ENCODE measurements around the gene GRAMD1B.

GRAMD1B gene

DNA sequence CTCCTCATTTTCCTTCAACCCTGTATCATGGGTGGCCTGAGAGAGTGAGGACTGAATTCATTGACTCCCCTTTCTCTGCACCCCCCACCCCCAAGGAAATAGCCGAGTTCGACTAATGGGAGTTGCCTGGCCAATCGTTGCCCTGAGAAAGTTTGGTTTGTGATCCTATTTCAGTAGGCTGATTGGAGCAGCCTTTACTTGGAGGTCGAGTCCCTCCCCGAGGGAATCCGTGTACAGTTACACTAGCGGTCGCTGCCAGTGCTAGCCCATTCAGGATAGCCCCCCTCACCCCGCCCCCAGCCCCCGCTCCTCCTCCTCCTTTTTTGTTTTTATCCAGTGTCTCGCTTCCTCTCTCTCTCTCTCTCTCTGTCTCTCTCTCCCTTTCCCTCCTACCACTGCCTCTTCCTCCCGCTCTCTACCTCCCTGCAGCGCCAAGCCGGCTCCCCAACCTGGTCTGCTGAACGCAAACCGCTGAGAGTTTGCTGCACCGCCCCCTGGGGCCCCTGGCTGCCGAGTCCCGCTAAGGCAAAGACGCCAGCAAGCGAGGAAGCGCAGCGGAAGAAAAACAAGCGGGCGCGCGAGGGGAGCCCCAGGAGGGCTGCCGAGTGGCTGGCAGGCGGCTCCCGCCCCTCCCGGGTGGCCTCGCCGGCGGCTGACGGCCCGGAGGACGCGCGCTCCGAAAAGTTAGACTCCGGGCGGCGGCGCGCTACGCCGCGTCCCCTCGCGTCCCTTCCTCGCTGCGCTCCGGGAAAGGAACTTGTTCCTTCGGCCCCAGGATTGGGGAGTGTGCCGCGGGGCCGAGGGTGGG, at the start of gene GRAMD1B:
TSS of gene GRAMD1B (plus strand) at position 357 of the 808 bp plus-strand sequence. CDS start 524 bp downstream, outside the sequence.
- peak; percentile 63 for DNase-seq (ENCODE audit: low read depth)

DNA sequence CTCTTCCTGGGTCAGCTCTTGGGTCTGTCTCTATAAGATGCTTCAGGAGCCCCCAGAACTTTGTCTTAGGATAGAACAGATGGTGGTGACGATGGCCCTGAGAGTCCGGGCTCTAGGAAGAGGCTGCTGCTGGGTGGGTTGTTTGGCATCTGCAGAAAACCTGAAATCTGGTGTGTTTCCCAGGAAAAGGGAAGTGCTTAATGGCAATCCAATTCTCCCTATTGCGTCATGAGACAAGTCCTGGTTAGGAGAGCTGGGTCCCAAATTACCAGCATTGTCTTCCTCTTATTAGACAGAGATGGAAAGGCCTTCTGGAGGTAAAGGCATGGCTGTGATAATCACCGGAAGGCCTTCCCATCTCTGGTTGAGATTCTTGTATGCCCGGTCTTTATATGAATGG, 48.9 kb upstream of the GRAMD1B start:
- DNase-seq (ENCODE audit: low read depth): no peak

DNA sequence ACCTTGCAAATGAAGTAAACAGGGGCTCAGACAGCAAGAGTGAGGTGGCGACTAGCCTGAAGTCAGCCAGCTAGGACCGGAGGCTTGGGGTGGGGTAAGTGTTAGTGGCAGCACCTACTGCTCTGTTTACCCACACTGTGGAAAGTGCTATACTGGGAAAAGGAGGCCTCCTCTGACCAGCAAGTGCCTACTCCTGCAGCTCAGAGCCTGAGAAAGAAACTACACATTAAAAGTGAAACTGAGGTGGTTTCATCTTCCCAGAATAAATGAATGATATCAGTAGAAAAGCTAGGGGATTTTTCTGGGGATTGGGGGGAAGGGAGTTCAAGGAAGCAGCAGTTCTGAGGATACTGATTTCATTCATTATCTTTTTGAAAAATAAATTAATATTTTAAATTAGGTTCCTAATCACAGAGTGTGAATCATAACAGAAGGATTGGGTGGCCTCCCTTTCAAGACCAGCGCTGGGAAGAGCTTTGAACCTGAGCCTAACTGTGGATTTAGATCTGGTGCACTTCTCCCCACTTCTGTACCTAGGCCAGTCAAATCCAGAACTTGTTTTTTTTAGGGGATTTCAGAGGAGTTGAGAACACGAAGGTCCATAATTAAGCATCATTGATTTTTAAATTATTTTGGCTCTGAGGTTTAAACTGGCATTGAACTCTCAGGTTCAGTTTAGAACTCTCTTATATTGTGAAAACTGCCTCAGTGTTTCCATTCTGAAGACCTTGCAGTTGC, 48.1 kb upstream of the GRAMD1B start:
- peak; percentile 46 for DNase-seq (ENCODE audit: low read depth)

GRCh38 chr11:123382555-123383074, 47.5 kb upstream of the GRAMD1B start:
- no peak for DNase-seq (ENCODE audit: low read depth)

DNA sequence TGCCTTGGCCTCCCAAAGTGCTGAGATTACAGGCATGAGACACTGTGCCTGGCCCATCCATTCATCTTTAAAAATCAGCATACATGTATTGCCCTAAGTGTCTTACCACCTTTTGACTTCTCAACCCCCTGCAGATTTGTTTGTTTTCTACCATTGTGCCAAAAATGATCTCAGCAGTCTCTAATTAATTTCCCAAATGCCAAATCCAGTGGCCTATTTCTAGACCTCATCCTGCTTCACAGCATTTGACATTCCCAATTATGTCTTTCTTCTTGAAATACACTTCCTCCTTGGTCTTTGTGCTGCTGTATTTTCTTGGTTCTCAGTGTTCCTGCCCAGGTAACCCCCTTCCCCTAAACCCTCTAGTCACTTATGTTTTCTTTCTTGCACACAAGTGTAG, 46.0 kb upstream of the GRAMD1B start:
- no peak for DNase-seq (ENCODE audit: low read depth)

- no peak for DNase-seq (ENCODE audit: low read depth)
Measured at GRCh38 chr11:123386796-123387510, 43.1 kb upstream of the GRAMD1B start.

DNA sequence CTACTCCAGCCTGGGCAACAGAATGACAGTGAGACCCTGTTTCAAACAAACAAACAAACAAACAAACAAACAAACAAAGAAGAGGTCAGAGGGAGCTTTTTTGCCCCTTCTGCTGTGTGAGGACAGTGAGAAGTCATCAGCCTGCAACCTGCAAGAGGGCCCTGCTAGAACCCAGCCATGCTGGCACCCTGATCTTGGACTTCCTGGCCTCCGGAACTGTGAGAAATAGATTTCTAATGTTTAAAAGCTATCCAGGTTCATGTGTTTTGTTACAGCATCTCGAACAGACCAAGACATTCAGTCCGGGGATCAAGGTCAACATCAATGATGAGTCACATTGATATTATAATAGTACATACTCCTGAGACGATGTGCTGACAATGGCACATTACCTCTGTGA, 41.4 kb upstream of the GRAMD1B start:
- DNase-seq (ENCODE audit: low read depth): no peak

DNA sequence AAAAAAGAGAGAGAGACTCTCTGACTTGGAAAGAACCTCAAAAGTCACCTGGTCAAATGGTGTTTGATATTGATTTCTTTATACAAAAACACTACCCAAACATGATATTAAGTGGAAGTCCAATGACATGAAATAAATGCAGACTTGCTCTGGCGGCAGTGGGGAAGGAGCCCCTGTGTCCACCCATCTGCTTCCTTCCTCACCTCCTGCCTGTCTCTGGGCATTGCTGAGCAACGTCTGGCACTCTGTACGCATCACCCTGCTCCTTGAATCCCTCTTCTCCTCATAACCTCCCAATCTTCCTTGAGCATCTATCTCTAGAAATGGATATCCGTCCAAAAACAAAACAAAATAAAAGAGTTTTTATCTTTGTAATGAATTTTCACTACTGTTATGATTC, 39.9 kb upstream of the GRAMD1B start:
- DNase-seq (ENCODE audit: low read depth): no peak

DNA sequence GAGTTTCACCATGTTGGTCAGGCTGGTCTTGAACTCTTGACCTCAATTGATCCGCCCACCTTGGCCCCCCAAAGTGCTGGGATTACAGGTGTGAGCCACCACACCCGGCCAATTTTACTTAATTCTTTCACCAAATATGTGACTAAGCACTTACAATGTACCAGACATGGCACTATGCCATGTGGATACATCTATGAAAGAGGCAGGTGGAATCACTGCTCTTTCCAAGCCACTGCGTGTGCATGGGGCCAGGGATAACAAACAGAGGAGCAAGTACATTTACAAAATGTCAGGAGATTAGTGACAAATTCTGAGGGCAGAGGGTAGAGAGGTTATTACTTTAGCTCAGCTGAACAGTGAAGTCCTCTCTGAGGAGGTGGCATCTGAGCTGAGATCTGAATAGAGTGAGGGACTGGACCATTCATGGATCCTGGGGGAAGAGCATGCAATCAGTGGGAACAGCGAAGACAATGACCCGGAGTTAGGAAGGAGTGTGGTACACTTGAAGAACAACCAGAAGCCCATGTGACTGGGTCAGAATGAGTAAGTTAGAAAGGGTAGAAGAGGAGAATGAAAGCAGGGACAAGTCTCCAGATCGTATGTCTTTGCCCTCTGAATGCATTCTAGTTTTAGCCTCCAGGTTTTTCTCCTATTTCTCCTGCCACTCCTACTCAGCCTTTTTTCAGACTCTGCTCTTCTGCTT, 38.3 kb upstream of the GRAMD1B start:
- no peak for DNase-seq (ENCODE audit: low read depth)

DNA sequence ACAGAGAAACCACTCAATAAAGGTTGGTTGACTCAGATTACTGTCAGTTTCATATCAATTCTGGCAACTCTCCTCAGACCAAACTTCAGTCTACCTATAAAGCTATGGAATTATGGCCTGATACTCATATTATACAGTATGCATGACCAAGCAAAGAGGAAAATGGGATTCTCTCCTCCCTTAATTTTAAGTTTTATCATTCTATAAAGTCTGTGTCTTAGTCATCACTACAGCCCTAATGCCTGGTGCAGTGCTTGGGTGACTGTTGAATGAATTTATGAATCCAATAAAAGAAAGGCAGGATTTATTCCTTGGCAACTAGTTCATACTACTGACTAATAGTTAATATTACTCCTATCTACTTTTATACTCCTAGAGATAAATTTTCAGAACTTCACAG, 37.6 kb upstream of the GRAMD1B start:
- no peak for DNase-seq (ENCODE audit: low read depth)

DNA sequence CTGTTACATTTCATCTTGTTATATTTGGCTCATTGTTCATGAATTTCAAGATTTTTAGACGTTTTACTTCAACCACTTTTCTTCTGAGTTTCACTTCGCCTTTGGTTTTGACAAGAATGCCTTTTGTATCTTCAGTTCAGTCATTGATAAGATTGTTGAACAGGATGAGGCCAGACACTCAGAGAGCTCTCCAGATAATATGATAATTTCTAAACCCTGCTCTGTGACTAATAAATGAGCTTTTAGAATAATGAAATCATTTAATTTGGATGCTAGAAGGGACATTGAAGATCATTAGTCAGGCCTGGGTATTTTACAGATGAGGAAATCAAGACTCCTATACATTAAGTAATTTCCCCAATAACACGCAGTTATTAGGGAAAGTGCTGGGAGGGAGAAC, 37.2 kb upstream of the GRAMD1B start:
- no peak for DNase-seq (ENCODE audit: low read depth)

DNA sequence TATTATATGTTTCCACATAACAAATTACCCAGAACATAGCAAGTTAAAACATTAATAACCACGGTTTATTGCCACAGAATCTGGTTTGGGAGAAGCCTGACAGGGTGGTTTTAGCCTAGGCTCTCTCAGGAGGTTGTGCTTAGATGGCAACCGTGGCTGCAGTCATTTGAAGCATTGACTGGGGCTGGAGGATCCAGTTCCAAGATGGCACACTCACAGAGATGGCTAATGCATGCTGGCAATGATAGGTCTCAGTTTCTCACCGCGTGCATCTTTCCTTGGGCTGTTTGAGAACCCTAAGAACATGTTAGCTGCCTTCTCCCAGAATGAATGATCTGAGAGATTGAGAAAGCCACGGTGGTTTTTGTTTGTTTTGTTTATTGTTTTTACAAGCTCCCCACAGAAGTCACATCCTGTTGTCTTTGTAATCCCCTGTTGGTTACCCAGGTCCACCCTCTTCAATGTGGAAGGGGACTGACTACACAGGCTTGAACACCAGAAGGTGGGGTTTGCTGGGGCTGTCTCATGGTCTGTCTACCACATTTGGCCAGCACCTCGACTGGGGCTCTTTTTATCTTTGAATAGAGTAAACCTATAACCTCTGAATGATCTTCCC, 36.6 kb upstream of the GRAMD1B start:
- DNase-seq (ENCODE audit: low read depth): no peak

DNA sequence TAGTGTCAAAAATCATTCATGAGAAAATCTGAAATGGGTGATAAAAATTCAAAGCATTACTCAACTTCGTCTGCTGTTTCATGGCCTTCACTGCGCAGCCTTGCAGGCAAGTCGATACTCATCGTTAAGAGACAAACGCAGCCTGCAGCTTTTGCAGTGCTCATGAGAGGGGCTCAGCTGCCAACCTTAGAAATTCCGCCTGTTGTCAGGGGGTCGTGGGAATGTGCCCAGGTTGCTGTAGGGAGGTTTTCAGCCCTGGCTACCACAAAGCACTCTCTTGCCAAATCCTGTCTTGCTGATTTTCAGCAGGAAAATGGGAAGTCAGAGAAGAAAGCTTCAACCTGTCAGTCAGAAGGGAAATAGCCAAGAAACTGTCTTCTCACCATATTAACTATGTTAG, 25.4 kb upstream of the GRAMD1B start:
- DNase-seq (ENCODE audit: low read depth): no peak

- no peak for DNase-seq (ENCODE audit: low read depth)
Measured at GRCh38 chr11:123405123-123405592, 24.9 kb upstream of the GRAMD1B start.

DNA sequence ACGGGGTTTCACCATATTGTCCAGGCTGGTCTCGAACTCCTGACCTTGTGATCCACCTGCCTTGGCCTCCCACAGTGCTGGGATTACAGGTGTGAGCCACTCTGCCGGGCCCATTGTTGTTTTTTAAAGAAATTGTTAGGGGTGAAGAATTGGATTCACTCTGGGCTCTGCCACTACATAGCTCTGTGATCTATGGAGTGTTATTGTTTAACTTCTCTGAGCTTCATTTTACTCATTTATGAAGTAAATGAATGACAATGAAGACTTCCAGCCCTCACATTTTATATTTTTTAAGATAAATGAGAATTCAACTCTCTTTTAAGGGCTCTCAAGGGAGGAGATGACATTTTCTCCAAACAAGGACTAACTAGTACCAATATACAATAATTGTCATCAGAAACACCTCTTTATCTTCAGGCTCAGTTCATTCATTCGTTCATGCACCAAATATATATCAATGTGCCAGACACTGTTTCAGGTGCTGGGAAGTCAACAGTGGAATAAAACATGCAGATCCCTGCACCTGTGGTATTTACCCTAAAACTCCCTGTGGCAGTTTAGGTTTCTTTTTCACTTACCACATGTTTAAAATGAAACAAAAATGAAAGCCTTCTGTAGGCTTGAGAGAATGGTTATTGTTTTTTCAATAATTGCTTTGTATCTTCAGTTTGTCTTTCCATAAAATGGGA, 23.5 kb upstream of the GRAMD1B start:
- no peak for DNase-seq (ENCODE audit: low read depth)

GRCh38 chr11:123407130-123407995, 22.7 kb upstream of the GRAMD1B start:
- peak; percentile 33 for DNase-seq (ENCODE audit: low read depth)

DNA sequence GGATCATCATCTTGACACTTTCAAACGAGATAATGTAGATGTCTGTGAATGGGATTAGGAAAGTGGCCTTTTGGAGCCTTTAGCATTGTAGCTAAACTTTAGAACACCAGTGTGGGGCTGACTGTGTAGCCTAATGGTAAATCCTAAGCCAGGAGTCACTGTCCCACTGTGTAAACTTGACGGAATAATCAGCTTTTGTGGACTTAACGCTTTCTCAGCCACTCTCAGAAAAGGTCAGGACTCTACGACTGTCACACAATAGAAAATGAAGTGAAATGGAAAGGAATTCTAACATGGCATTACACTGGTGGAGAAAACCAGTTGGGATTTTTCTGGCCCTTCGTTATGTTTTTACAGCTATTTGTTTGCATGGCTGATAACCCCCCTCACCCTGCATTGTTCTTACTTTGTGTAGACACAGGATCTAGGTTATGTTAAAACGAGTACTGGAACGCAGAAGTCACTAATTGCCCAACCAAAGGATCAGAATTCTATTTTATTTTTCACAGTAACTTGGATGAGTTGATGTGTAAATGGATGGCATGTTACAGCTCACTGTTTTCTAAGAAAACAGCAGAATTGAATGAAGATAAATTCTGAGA, 22.0 kb upstream of the GRAMD1B start:
- no peak for DNase-seq (ENCODE audit: low read depth)

GRCh38 chr11:123408619-123409455, 21.2 kb upstream of the GRAMD1B start:
- DNase-seq (ENCODE audit: low read depth): no peak

All from activated T-cell treated with anti-CD3 and anti-CD28 coated beads for 24 hours (primary cell).